ENCODE results near the gene CNOT1.
A peak's percentile ranks its signal among the peaks of the same experiment; 100 is the strongest.
"Not testable (repeated sequence)": the region's sequence is repeated elsewhere in the genome, so short reads cannot be mapped to it uniquely, and the experiment has no call there.

CNOT1 gene

GRCh38 chr16:58574895-58575294, 54.7 kb downstream of the CNOT1 start:
- no peak overlapping the region for H3K4me3 ChIP-seq (ENCODE audit: low read depth, low read length)
- no peak for DNase-seq (ENCODE audit: low read depth)
- no peak for TF ChIP-seq CTCF (IDR thresholded peaks at IDR 0.05; ENCODE audit: low read depth, low read length)
- no peak for TF ChIP-seq POLR2A (IDR thresholded peaks at IDR 0.05; ENCODE audit: extremely low read depth, insufficient read length)
- no peak for TF ChIP-seq MAX (IDR thresholded peaks at IDR 0.05; ENCODE audit: low read depth, low read length)
- no peak for TF ChIP-seq MYC (IDR thresholded peaks at IDR 0.05; ENCODE audit: low read depth, low read length)

- DNase-seq (ENCODE audit: low read depth); H3K4me3 ChIP-seq (ENCODE audit: low read depth, low read length): not testable (repeated sequence)
Measured at GRCh38 chr16:58565697-58566096, 63.9 kb downstream of the CNOT1 start.

- no peak overlapping the region for H3K4me3 ChIP-seq (ENCODE audit: low read depth, low read length)
- no peak for DNase-seq (ENCODE audit: low read depth)
- TF ChIP-seq MYC (IDR thresholded peaks at IDR 0.05; ENCODE audit: low read depth, low read length), result no peak
- no peak for TF ChIP-seq CTCF (IDR thresholded peaks at IDR 0.05; ENCODE audit: low read depth, low read length)
- TF ChIP-seq MAX (IDR thresholded peaks at IDR 0.05; ENCODE audit: low read depth, low read length), result no peak
- no peak for TF ChIP-seq POLR2A (IDR thresholded peaks at IDR 0.05; ENCODE audit: extremely low read depth, insufficient read length)
Measured at GRCh38 chr16:58563775-58564174, 65.9 kb downstream of the CNOT1 start.

- DNase-seq (ENCODE audit: low read depth), result peak; percentile 16
- TF ChIP-seq CTCF (IDR thresholded peaks at IDR 0.05; ENCODE audit: low read depth, low read length) (no peak), POLR2A (IDR thresholded peaks at IDR 0.05; ENCODE audit: extremely low read depth, insufficient read length) (no peak), MYC (IDR thresholded peaks at IDR 0.05; ENCODE audit: low read depth, low read length) (no peak), MAX (IDR thresholded peaks at IDR 0.05; ENCODE audit: low read depth, low read length) (no peak)
- no peak overlapping the region for H3K4me3 ChIP-seq (ENCODE audit: low read depth, low read length)
Measured at GRCh38 chr16:58563235-58563634, 66.4 kb downstream of the CNOT1 start.

- no peak for DNase-seq (ENCODE audit: low read depth)
- no peak overlapping the region for H3K4me3 ChIP-seq (ENCODE audit: low read depth, low read length)
- no peak for TF ChIP-seq MAX (IDR thresholded peaks at IDR 0.05; ENCODE audit: low read depth, low read length)
- TF ChIP-seq MYC (IDR thresholded peaks at IDR 0.05; ENCODE audit: low read depth, low read length), result no peak
- no peak for TF ChIP-seq CTCF (IDR thresholded peaks at IDR 0.05; ENCODE audit: low read depth, low read length)
- TF ChIP-seq POLR2A (IDR thresholded peaks at IDR 0.05; ENCODE audit: extremely low read depth, insufficient read length), result no peak
Measured at GRCh38 chr16:58556678-58557077, 72.9 kb downstream of the CNOT1 start.

- TF ChIP-seq POLR2A (IDR thresholded peaks at IDR 0.05; ENCODE audit: extremely low read depth, insufficient read length), result no peak
- no peak for TF ChIP-seq CTCF (IDR thresholded peaks at IDR 0.05; ENCODE audit: low read depth, low read length)
- no peak for TF ChIP-seq MAX (IDR thresholded peaks at IDR 0.05; ENCODE audit: low read depth, low read length)
- no peak for TF ChIP-seq MYC (IDR thresholded peaks at IDR 0.05; ENCODE audit: low read depth, low read length)
- no peak overlapping the region for H3K4me3 ChIP-seq (ENCODE audit: low read depth, low read length)
- no peak for DNase-seq (ENCODE audit: low read depth)
Measured at GRCh38 chr16:58551496-58551895, 78.1 kb downstream of the CNOT1 start.

Measured in NB4 (cell line).